A549 (cell line): ENCODE data around the gene MXI1.

ENCODE experiments used
- POLR2A ChIP-seq: IDR thresholded peaks from 2 replicates; pipeline ENCODE4 v1.6.1; 2012; ENCODE audit warnings: mild to moderate bottlenecking, low read length
- TFCP2L1 ChIP-seq: fragments of 250-450 bp; sonication (Bioruptor Pico); IDR thresholded peaks from 2 replicates; pipeline ENCODE4 v1.5.0; 2021; ENCODE audit warnings: mild to moderate bottlenecking

GRCh38 chr10:110190170-110190569 lies 17.2 kb upstream of the MXI1 start:
- TF ChIP-seq TFCP2L1 (CRISPR knock-in tag): no peak
- no peak for TF ChIP-seq POLR2A
